Prostate gland (tissue), 2 donors: ENCODE data around the gene ENDOV. TPM values are rescaled to one million over a fixed set of nuclear protein-coding genes. Genes with fewer than 3 reads are reported as not detected.

Source experiments
- DNase-seq: peaks from one replicate; pipeline ENCODE4 v3.0.0-alpha.2; 2019; ENCODE audit warnings: low spot score
- H3K27ac ChIP-seq, 2 donors: fragments of 200-600 bp; sonication (generic); 2 replicates each; pipeline ENCODE4 v1.5.1; 2017 to 2019
- H3K27me3 ChIP-seq: fragments of 200-600 bp; sonication (generic); replicated peaks from 2 replicates; pipeline ENCODE4 v1.5.1; 2019; ENCODE audit not compliant: insufficient read depth
- H3K36me3 ChIP-seq, 2 donors: fragments of 200-600 bp; sonication (generic); 1 replicate in 1 of 2; 2 replicates in 1 of 2; pipeline versions ENCODE4 v1.5.1 to v1.8.1; 2017 to 2019
- H3K4me1 ChIP-seq: fragments of 200-600 bp; sonication (generic); replicated peaks from 2 replicates; pipeline ENCODE4 v1.5.1; 2019
- H3K4me3 ChIP-seq, 2 donors: fragments of 200-600 bp; sonication (generic); 2 replicates each; pipeline ENCODE4 v1.5.1; 2017 to 2019
- H3K9me3 ChIP-seq: fragments of 200-600 bp; sonication (generic); 2 replicates; pipeline ENCODE4 v1.5.1; 2017
- CTCF ChIP-seq, 4 experiments: fragments of 200-600 bp in 2 of 4; fragments of 450-650 bp in 2 of 4; sonication (generic) in 2 of 4; IDR thresholded peaks; 1 replicate in 3 of 4; 2 replicates in 1 of 4; pipeline ENCODE4 v1.5.1; 2016 to 2019; ENCODE audit warnings: antibody characterized with exemption in 4 of 4, mild to moderate bottlenecking in 2 of 4, moderate library complexity in 2 of 4
- POLR2A ChIP-seq: fragments of 450-650 bp; IDR thresholded peaks from one replicate; pipeline ENCODE4 v1.6.1; 2016; ENCODE audit warnings: antibody characterized with exemption, mild to moderate bottlenecking
- POLR2AphosphoS5 ChIP-seq: sonication (generic); formaldehyde crosslinking; IDR thresholded peaks from one replicate; pipeline ENCODE4 v1.6.1; 2017; ENCODE audit warnings: antibody characterized with exemption
- WGBS: methylation state at CpG from one replicate; pipeline ENCODE4 v1.1.5; 2018; 5-methylcytosine and 5-hydroxymethylcytosine counted together
- intact Hi-C: fragments of 100-400 bp; cut with DNase I; formaldehyde crosslinking; loops from one replicate; pipeline ENCODE4 v1.14.2; 2022
- total RNA-seq, 2 donors: library from RNA; depleted of rRNA; stranded (reverse); fragments of >200 nt; gene quantifications; one replicate each; pipeline ENCODE4 v1.1.0, GENCODE V29; 2016

ENDOV gene
- total RNA-seq, 2 donors from 2014 or later, result 17.0 to 36.9 TPM

DNA sequence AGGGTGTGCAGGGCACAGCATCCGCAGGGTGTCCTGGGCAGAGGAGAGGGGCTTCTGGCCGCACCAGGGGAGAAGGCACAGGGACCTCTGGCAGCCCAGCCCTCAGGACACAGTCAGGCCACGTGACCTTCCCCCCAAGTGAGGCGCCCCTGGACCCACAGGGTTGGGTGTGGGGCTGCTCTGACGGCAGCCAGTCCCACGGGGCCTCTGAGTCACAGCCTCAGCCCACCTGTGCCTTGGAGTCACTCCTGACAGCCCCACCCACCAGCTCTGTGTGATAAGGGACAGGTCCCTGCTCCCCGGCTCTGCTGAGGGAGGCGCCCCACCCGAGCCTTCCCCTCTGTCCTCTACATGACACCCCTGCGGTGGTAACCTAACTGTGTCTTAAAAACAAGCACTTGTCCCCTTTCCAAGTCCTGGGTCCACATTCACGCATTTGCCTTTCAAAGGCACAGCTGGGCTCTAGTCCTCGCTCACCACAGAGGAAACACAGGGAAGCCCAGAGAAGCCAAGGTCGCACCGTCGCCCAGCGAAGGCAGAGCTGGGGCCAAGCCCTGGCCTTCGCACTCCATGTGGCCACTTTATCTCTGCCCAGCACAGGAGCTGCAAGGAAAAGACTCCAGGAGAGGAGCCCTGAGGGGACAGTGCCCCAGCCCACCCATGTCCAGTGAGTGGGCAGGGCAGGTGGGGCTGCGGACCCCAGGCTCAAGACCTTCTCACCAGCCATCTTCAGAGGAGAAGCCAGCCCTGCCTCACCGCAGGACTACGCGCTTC, 66.5 kb downstream of the ENDOV start:
- intact Hi-C loops, result no loop called here
- H3K27me3 ChIP-seq, result peaks cover 42% of the 10 kb centered on the region
- no peak overlapping the region for H3K4me3 ChIP-seq
- DNase-seq, result no peak
- no peak for TF ChIP-seq POLR2AphosphoS5
- TF ChIP-seq POLR2A, result no peak
- H3K36me3 ChIP-seq, result no peaks in the 10 kb centered on the region
- no peaks in the 10 kb centered on the region for H3K9me3 ChIP-seq
- 46% methylated on average over 21 of the region's 21 CpGs for WGBS
- peaks cover 23% of the 10 kb centered on the region for H3K4me1 ChIP-seq
- H3K27ac ChIP-seq, result no peak overlapping the region

GRCh38 chr17:80482058-80482318, 67.0 kb downstream of the ENDOV start:
- Histone ChIP-seq H3K27ac (no peak overlapping the region), H3K36me3 (no peaks in the 10 kb centered on the region), H3K9me3 (no peaks in the 10 kb centered on the region), H3K4me1 (peaks cover 18% of the 10 kb centered on the region), H3K4me3 (no peak overlapping the region), H3K27me3 (peaks cover 42% of the 10 kb centered on the region)
- TF ChIP-seq CTCF (IDR thresholded peaks at IDR 0.05), result no peak
- no peak for TF ChIP-seq POLR2AphosphoS5
- no peak for TF ChIP-seq POLR2A
- intact Hi-C loops, result no loop called here
- no peak for DNase-seq
- 79% methylated on average over 4 of the region's 4 CpGs for WGBS

DNA sequence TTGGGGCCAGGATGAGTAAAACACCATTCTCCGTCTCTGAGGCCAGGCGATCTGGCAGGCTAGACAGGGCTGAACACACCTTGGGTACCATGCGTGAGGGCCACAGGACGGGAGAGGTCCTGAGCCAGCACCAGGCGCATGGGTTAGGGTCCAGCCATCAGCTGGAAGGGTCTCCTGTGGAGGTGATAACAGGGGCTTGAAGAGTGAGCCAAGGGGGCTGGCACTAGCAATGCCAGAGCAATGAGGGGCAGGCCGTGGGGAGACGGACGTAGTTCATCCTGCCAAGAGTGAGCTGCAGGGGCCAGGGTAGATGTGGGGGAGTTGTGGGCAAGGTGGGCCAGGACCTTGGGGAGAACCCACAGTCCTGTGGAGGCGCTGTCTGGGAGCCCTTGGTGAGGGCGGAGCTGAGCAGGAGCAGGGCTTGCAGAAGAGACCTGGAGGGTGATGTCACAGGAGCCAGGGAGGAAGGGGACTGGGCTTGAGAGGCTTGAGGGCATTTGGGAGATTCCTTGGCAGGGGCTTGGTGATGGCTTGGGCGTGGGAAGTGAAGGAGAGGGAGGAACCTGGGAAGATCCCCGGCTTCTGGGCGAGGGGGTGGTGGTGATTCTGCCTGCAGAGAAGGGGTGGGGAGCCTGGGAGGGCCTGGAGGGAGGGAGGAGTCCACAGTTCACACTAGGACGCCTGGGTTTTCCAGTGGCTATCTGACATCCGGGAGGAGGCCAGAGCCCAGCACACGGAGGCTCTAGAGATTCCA, 67.8 kb downstream of the ENDOV start:
- Histone ChIP-seq H3K9me3 (no peaks in the 10 kb centered on the region), H3K36me3 (no peaks in the 10 kb centered on the region), H3K4me3 (no peak overlapping the region), H3K27ac (no peak overlapping the region), H3K27me3 (peaks cover 38% of the 10 kb centered on the region), H3K4me1 (peaks cover 10% of the 10 kb centered on the region)
- WGBS, result 65% methylated on average over 16 of the region's 16 CpGs
- DNase-seq, result no peak
- no peak for TF ChIP-seq POLR2A
- no peak for TF ChIP-seq CTCF (IDR thresholded peaks at IDR 0.05)
- TF ChIP-seq POLR2AphosphoS5, result no peak
- intact Hi-C loops, result no loop called here

- Histone ChIP-seq H3K27ac (no peak overlapping the region), H3K4me3 (no peak overlapping the region), H3K9me3 (no peaks in the 10 kb centered on the region), H3K4me1 (no peaks in the 10 kb centered on the region), H3K27me3 (peaks cover 24% of the 10 kb centered on the region), H3K36me3 (no peaks in the 10 kb centered on the region)
- intact Hi-C loops, result no loop called here
- 73% methylated on average over 10 of the region's 10 CpGs for WGBS
- TF ChIP-seq CTCF (IDR thresholded peaks at IDR 0.05) (no peak), POLR2A (no peak), POLR2AphosphoS5 (no peak)
- DNase-seq, result no peak
Measured at GRCh38 chr17:80485846-80486245, 70.9 kb downstream of the ENDOV start.

GRCh38 chr17:80486692-80487091, 71.7 kb downstream of the ENDOV start:
- Histone ChIP-seq H3K27ac (no peak overlapping the region), H3K4me1 (no peaks in the 10 kb centered on the region), H3K36me3 (no peaks in the 10 kb centered on the region), H3K27me3 (peaks cover 16% of the 10 kb centered on the region), H3K4me3 (no peak overlapping the region), H3K9me3 (no peaks in the 10 kb centered on the region)
- intact Hi-C loops, result no loop called here
- no peak for DNase-seq
- no peak for TF ChIP-seq POLR2AphosphoS5
- 44% methylated on average over 17 of the region's 17 CpGs for WGBS

DNA sequence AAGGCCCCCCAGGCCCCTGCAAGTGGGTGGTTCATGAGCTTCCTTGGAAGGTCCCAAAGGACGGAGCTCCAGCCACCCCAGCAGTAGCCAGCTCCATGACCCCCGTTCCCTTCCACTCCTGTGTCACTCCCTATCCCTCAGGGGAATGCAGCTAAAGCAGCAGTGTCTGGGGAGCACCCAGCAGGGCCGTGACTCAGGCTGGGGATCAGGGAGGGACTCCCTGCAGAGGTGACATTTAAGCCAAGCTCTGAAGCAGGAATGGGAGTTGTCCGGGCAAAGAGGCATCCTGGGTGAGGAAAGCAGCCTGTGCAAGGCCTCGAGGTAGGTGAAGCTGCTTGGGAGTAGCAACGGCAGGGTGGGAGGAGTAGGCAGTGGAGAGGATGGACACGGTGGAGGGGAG, 72.5 kb downstream of the ENDOV start:
- peaks cover 9% of the 10 kb centered on the region for H3K27me3 ChIP-seq
- no peak overlapping the region for H3K27ac ChIP-seq
- TF ChIP-seq POLR2AphosphoS5 (no peak), POLR2A (no peak), CTCF (IDR thresholded peaks at IDR 0.05) (no peak)
- H3K4me3 ChIP-seq, result no peak overlapping the region
- DNase-seq, result no peak
- no peaks in the 10 kb centered on the region for H3K36me3 ChIP-seq
- H3K4me1 ChIP-seq, result no peaks in the 10 kb centered on the region
- 46% methylated on average over 6 of the region's 7 CpGs for WGBS
- H3K9me3 ChIP-seq, result no peaks in the 10 kb centered on the region
- intact Hi-C loops, result no loop called here
